H1 (cell line): Measurements from ENCODE around the gene VPS37D. TPM values are rescaled to one million over a fixed set of nuclear protein-coding genes. Genes with fewer than 3 reads are reported as not detected.

Source experiments
- CTCF ChIA-PET: fragments of 300-600 bp; sonication (Branson Sonifier 250); formaldehyde crosslinking; loops from one replicate; lab custom pipeline; 2021; ENCODE audit not compliant: partially characterized antibody; lab: Charles Lee
- POLR2A ChIA-PET: fragments of 300-600 bp; sonication (Branson Sonifier 250); formaldehyde crosslinking; loops from one replicate; lab custom pipeline; 2021; ENCODE audit warnings: inconsistent platforms; ENCODE audit not compliant: partially characterized antibody; lab: Charles Lee
- DNase-seq, 2 experiments: peaks; one replicate each; pipeline versions ENCODE4 v3.0.0 to v3.0.0-alpha.2; 2010 to 2022; ENCODE audit warnings: low spot score in 2 of 2, low read depth in 1 of 2, mixed read lengths in 1 of 2
- FAIRE-seq: peaks from 2 replicates; lab custom pipeline; 2011; peaks lifted over from hg19 to GRCh38; lab: Jason Lieb, UNC
- H2AFZ ChIP-seq: 2 replicates; pipeline ENCODE4 v1.8.1; 2012; ENCODE audit warnings: low read length, inconsistent platforms
- H2AK5ac ChIP-seq: 2 replicates; pipeline ENCODE4 v1.6.1; 2013; ENCODE audit warnings: low read depth, low read length
- H2BK120ac ChIP-seq: replicated peaks from 2 replicates; pipeline ENCODE3; 2013; ENCODE audit warnings: low read depth, low read length, inconsistent platforms
- H2BK12ac ChIP-seq: 2 replicates; pipeline ENCODE4 v1.6.1; 2013; ENCODE audit warnings: low read depth, low read length
- H2BK15ac ChIP-seq: 2 replicates; pipeline ENCODE4 v1.6.1; 2013; ENCODE audit warnings: low read length
- H2BK20ac ChIP-seq: 2 replicates; pipeline ENCODE4 v1.6.1; 2013; ENCODE audit warnings: low read length
- H2BK5ac ChIP-seq: 2 replicates; pipeline ENCODE4 v1.6.1; 2013; ENCODE audit warnings: low read depth, low read length
- H3K14ac ChIP-seq: 2 replicates; pipeline ENCODE4 v1.6.1; 2013; ENCODE audit warnings: inconsistent platforms; ENCODE audit not compliant: insufficient read length
- H3K18ac ChIP-seq: 2 replicates; pipeline ENCODE4 v1.6.1; 2013; ENCODE audit warnings: low read length; ENCODE audit errors: extremely low read depth
- H3K23ac ChIP-seq: 2 replicates; pipeline ENCODE4 v1.6.1; 2013; ENCODE audit warnings: inconsistent platforms; ENCODE audit not compliant: insufficient read length
- H3K23me2 ChIP-seq: 2 replicates; pipeline ENCODE4 v1.6.1; 2013; ENCODE audit warnings: low read depth, low read length
- H3K27ac ChIP-seq: 2 replicates; pipeline ENCODE4 v1.6.1; 2011; ENCODE audit warnings: low read depth, low read length, inconsistent platforms
- H3K27me3 ChIP-seq, 4 experiments: replicated peaks in 1 of 4; 1 replicate in 1 of 4; 2 replicates in 3 of 4; pipeline versions ENCODE4 v1.6.1 to v1.8.1; 2011 to 2013; ENCODE audit warnings: low read length in 3 of 4, mild to moderate bottlenecking in 3 of 4, inconsistent platforms in 2 of 4, mixed read lengths in 2 of 4, moderate library complexity in 1 of 4; ENCODE audit not compliant: control insufficient read depth in 3 of 4, insufficient read depth in 3 of 4; ENCODE audit errors: extremely low read depth in 1 of 4
- H3K36me3 ChIP-seq, 4 experiments: 2 replicates each; pipeline versions ENCODE4 v1.6.1 to v1.8.1; 2011 to 2013; ENCODE audit warnings: mild to moderate bottlenecking in 4 of 4, low read length in 3 of 4, moderate library complexity in 2 of 4, control low read depth in 1 of 4, inconsistent platforms in 1 of 4; ENCODE audit not compliant: insufficient read depth in 4 of 4, control insufficient read depth in 2 of 4
- H3K4ac ChIP-seq: replicated peaks from 2 replicates; pipeline ENCODE3; 2013; ENCODE audit warnings: low read length, low read depth, mixed read lengths, inconsistent platforms; ENCODE audit not compliant: insufficient read length
- H3K4me1 ChIP-seq, 4 experiments: replicated peaks in 1 of 4; 1 replicate in 1 of 4; 2 replicates in 3 of 4; pipeline versions ENCODE4 v1.6.1 to v1.8.1; 2011 to 2013; ENCODE audit warnings: low read length in 3 of 4, inconsistent platforms in 2 of 4, mixed read lengths in 1 of 4; ENCODE audit not compliant: insufficient read depth in 4 of 4, control insufficient read depth in 3 of 4
- H3K4me2 ChIP-seq, 2 experiments: 2 replicates each; pipeline versions ENCODE4 v1.6.1 to v1.8.1; 2011 to 2013; ENCODE audit warnings: low read depth in 2 of 2, low read length in 2 of 2, control low read depth in 1 of 2, inconsistent platforms in 1 of 2, mild to moderate bottlenecking in 1 of 2; ENCODE audit not compliant: insufficient read depth in 1 of 2
- H3K4me3 ChIP-seq, 4 experiments: fragments of 200-600, 300-600 bp in 1 of 4; sonication (generic), shearing (Covaris generic), sonication (Bioruptor Twin) in 1 of 4; 2 replicates each; pipeline versions ENCODE4 v1.5.1 to v1.8.1; 2011 to 2016; ENCODE audit warnings: low read length in 4 of 4, low read depth in 3 of 4, control low read depth in 2 of 4, inconsistent platforms in 2 of 4, mild to moderate bottlenecking in 2 of 4, mixed read lengths in 1 of 4, moderate library complexity in 1 of 4; ENCODE audit not compliant: insufficient read depth in 2 of 4; ENCODE audit errors: extremely low read depth in 1 of 4
- H3K56ac ChIP-seq: replicated peaks from 2 replicates; pipeline ENCODE3; 2013; ENCODE audit warnings: low read depth, mild to moderate bottlenecking, mixed read lengths, low read length, inconsistent platforms; ENCODE audit not compliant: insufficient read length
- H3K79me1 ChIP-seq: 2 replicates; pipeline ENCODE4 v1.6.1; 2013; ENCODE audit warnings: low read depth, low read length, control low read depth
- H3K79me2 ChIP-seq, 2 experiments: 2 replicates each; pipeline versions ENCODE4 v1.6.1 to v1.8.1; 2012 to 2013; ENCODE audit warnings: low read length in 2 of 2, mild to moderate bottlenecking in 2 of 2, inconsistent platforms in 1 of 2; ENCODE audit not compliant: insufficient read depth in 2 of 2, control insufficient read depth in 1 of 2
- H3K9ac ChIP-seq, 4 experiments: replicated peaks in 1 of 4; 1 replicate in 1 of 4; 2 replicates in 3 of 4; pipeline versions ENCODE4 v1.6.1 to v1.8.1; 2011 to 2013; ENCODE audit warnings: low read depth in 3 of 4, low read length in 3 of 4, control low read depth in 2 of 4, mild to moderate bottlenecking in 2 of 4, moderate library complexity in 2 of 4, inconsistent platforms in 1 of 4; ENCODE audit errors: extremely low read depth in 1 of 4
- H3K9me3 ChIP-seq, 2 experiments: 2 replicates each; pipeline versions ENCODE4 v1.6.1 to v1.8.1; 2012 to 2013; ENCODE audit warnings: mild to moderate bottlenecking in 2 of 2, moderate library complexity in 2 of 2, control low read depth in 1 of 2, inconsistent platforms in 1 of 2, low read depth in 1 of 2, low read length in 1 of 2, mixed read lengths in 1 of 2; ENCODE audit not compliant: insufficient read depth in 2 of 2
- H4K20me1 ChIP-seq, 2 experiments: replicated peaks in 1 of 2; 2 replicates each; pipeline versions ENCODE3 to v1.8.1; 2011 to 2013; ENCODE audit warnings: inconsistent platforms in 2 of 2, low read length in 2 of 2, mild to moderate bottlenecking in 1 of 2; ENCODE audit not compliant: insufficient read depth in 2 of 2, control insufficient read depth in 1 of 2
- H4K5ac ChIP-seq: 2 replicates; pipeline ENCODE4 v1.6.1; 2013; ENCODE audit warnings: low read length, low read depth, mixed read lengths, inconsistent platforms; ENCODE audit not compliant: insufficient read length
- H4K8ac ChIP-seq: 2 replicates; pipeline ENCODE4 v1.8.0; 2013; ENCODE audit warnings: mild to moderate bottlenecking, moderate library complexity, low read length, inconsistent platforms; ENCODE audit not compliant: insufficient read depth; ENCODE audit errors: extremely low read depth
- H4K91ac ChIP-seq: replicated peaks from 2 replicates; pipeline ENCODE3; 2013; ENCODE audit warnings: low read length, mixed read lengths, inconsistent platforms; ENCODE audit not compliant: insufficient read length
- BRCA1 ChIP-seq: IDR thresholded peaks from 2 replicates; pipeline ENCODE4 v1.6.1; 2012; ENCODE audit warnings: low read depth, low read length, improper control_type of control experiment
- SIX5 ChIP-seq: IDR thresholded peaks from 2 replicates; pipeline ENCODE4 v1.6.1; 2011; ENCODE audit warnings: mild to moderate bottlenecking, low read depth, low read length
- USF2 ChIP-seq: IDR thresholded peaks from 2 replicates; pipeline ENCODE4 v1.6.1; 2011; ENCODE audit warnings: low read length, improper control_type of control experiment
- WGBS, 2 experiments: shearing (Covaris generic) in 1 of 2; methylation state at CpG; one replicate each; pipeline versions ENCODE4 v1.1.6 to v1.1.7; 2013 to 2015; ENCODE audit warnings: low lambda C conversion rate in 2 of 2, mixed read lengths in 2 of 2, inconsistent platforms in 1 of 2, low coverage in 1 of 2, missing lambda C conversion rate in 1 of 2; ENCODE audit not compliant: insufficient replicate concordance in 2 of 2, insufficient coverage in 1 of 2, insufficient read length in 1 of 2; ENCODE audit errors: extremely low coverage in 1 of 2, missing lambda C conversion rate in 1 of 2; 5-methylcytosine and 5-hydroxymethylcytosine counted together
- polyA plus RNA-seq, 7 experiments: library from polyadenylated mRNA; depleted of rRNA in 3 of 7; stranded (reverse) in 5 of 7; unstranded in 2 of 7; fragments of >200 nt in 5 of 7; fragments of 200-250 nt in 2 of 7; gene quantifications; 1 replicate in 5 of 7; 2 replicates in 1 of 7; 4 replicates in 1 of 7; pipeline versions ENCODE4 v1.2.1 to v1.2.3, GENCODE V29; 2011 to 2013; ENCODE audit warnings: missing spikeins in 2 of 7, mixed read lengths in 2 of 7
- total RNA-seq: library from RNA; stranded (reverse); fragmentation: NEBNext Ultra II Directional; extraction: Animal tissue kit (Norgen Biotek cat#: 25700); gene quantifications from 2 replicates; pipeline ENCODE4 v1.2.1, GENCODE V29; 2021

Gene VPS37D
- total and polyA plus RNA-seq, 2 of the 8 experiments (the other 6 are each of a cell fraction or from before 2014, with no cell fraction given): 3.4 to 5.0 TPM

- no peaks in the 10 kb centered on the region for H3K79me1 ChIP-seq
- no peak overlapping the region for H3K4ac ChIP-seq
- H4K20me1 ChIP-seq: peaks cover 0 to 6% of the 10 kb centered on the region in 2 experiments
- POLR2A ChIA-PET: interaction anchor here (0.6 to 2.6 kb wide), 13 partner anchors 9 to 120 kb away, joined by 3 to 20 read pairs (median 4); partner anchors contain the start of genes BUD23 and DNAJC30
- H3K27ac ChIP-seq: no peak overlapping the region
- H2BK20ac ChIP-seq: no peak overlapping the region; the same call in 1 of the 2 replicates
- CTCF ChIA-PET: interaction anchor here (0.7 to 2.2 kb wide), 18 partner anchors 8 to 150 kb away, joined by 3 to 11 read pairs (median 4); no protein-coding TSS in a partner anchor
- no peak overlapping the region; a peak in 1 of 4 replicates for H3K4me2 ChIP-seq
- H3K56ac ChIP-seq: no peak overlapping the region
- WGBS, 2 experiments: 85% methylated on average over 5 of the region's 7 CpGs; no CpG with 5 or more reads in 1 of the 2 experiments
- H4K8ac ChIP-seq: no peak overlapping the region
- H3K79me2 ChIP-seq: no peaks in the 10 kb centered on the region
- DNase-seq (no peak), FAIRE-seq (no peak)
- peak overlapping the region; percentile 53; the same call in 1 of the 2 replicates for H2AK5ac ChIP-seq
- H3K36me3 ChIP-seq: no peaks in the 10 kb centered on the region
- no peak overlapping the region for H2BK120ac ChIP-seq
- H2AFZ ChIP-seq: no peak overlapping the region
- no peaks in the 10 kb centered on the region for H3K9me3 ChIP-seq
- H4K91ac ChIP-seq: peak overlapping the region; percentile 66
- 0 out of 2 replicates have a peak overlapping the region, but pooled peaks have one; percentile 43 for H2BK12ac ChIP-seq
- H3K14ac ChIP-seq: no peak overlapping the region
- peaks cover 18% of the 10 kb centered on the region for H3K23me2 ChIP-seq
- H3K18ac ChIP-seq: peak overlapping the region; percentile 60; the same call in 1 of the 2 replicates
- H3K27me3 ChIP-seq: peaks cover 0 to 12% (median 10%) of the 10 kb centered on the region in 4 experiments; a peak in 5 of 7 replicates
- no peak overlapping the region for H3K4me3 ChIP-seq
- no peak for TF ChIP-seq USF2
- TF ChIP-seq SIX5: no peak
- no peak for TF ChIP-seq BRCA1
- no peak overlapping the region for H3K23ac ChIP-seq
- H2BK15ac ChIP-seq: peak overlapping the region; percentile 97
- no peak overlapping the region for H3K9ac ChIP-seq
- H3K4me1 ChIP-seq: peaks cover 0 to 6% (median 4%) of the 10 kb centered on the region in 4 experiments; a peak in 6 of 7 replicates
- peak overlapping the region; percentile 24; the same call in 1 of the 2 replicates for H2BK5ac ChIP-seq
- H4K5ac ChIP-seq: no peak overlapping the region
Measured at GRCh38 chr7:73621168-73622063, 46.2 kb upstream of the VPS37D start.
